CD14-positive monocyte (primary cell): ENCODE data around the gene CLDND2. TPM values are rescaled to one million over a fixed set of nuclear protein-coding genes. Genes with fewer than 3 reads are reported as not detected.

ENCODE experiments used
- DNase-seq, 3 donors: peaks; one replicate each; pipeline ENCODE4 v3.0.0-alpha.2; 2011 to 2022
- H2AFZ ChIP-seq: 2 replicates; pipeline ENCODE4 v1.6.0; 2012; ENCODE audit warnings: mild to moderate bottlenecking, low read depth, low read length, inconsistent platforms; ENCODE audit not compliant: insufficient read depth, poor library complexity, severe bottlenecking
- H3K27ac ChIP-seq, 2 donors: 1 replicate in 1 of 2; 2 replicates in 1 of 2; pipeline ENCODE4 v1.5.1; 2012 to 2013; ENCODE audit warnings: low read length in 2 of 2, control low read depth in 1 of 2, inconsistent platforms in 1 of 2, low read depth in 1 of 2, mild to moderate bottlenecking in 1 of 2
- H3K27me3 ChIP-seq, 2 donors: one replicate each; pipeline versions ENCODE4 v1.6.0 to v1.6.1; 2011 to 2013; ENCODE audit warnings: low read length in 2 of 2; ENCODE audit not compliant: control insufficient read depth in 2 of 2, insufficient read depth in 2 of 2
- H3K36me3 ChIP-seq, 2 donors: replicated peaks in 1 of 2; 1 replicate in 1 of 2; 2 replicates in 1 of 2; pipeline versions ENCODE4 v1.5.1 to v1.6.1; 2012 to 2013; ENCODE audit warnings: low read length in 2 of 2, control low read depth in 1 of 2, inconsistent platforms in 1 of 2, mild to moderate bottlenecking in 1 of 2; ENCODE audit not compliant: insufficient read depth in 2 of 2, control insufficient read depth in 1 of 2
- H3K4me1 ChIP-seq, 2 donors: 1 replicate in 1 of 2; 2 replicates in 1 of 2; pipeline versions ENCODE4 v1.5.1 to v1.6.1; 2012 to 2013; ENCODE audit warnings: low read length in 2 of 2, control low read depth in 1 of 2, inconsistent platforms in 1 of 2, mild to moderate bottlenecking in 1 of 2, moderate library complexity in 1 of 2; ENCODE audit not compliant: insufficient read depth in 2 of 2, control insufficient read depth in 1 of 2
- H3K4me2 ChIP-seq: replicated peaks from 2 replicates; pipeline ENCODE3; 2012; ENCODE audit warnings: low read length, moderate library complexity, mild to moderate bottlenecking; ENCODE audit not compliant: poor library complexity, severe bottlenecking; ENCODE audit errors: extremely low read depth
- H3K4me3 ChIP-seq, 3 experiments: fragments of 200-600 bp in 1 of 3; sonication (generic) in 1 of 3; replicated peaks in 1 of 3; 1 replicate in 2 of 3; 2 replicates in 1 of 3; pipeline ENCODE4 v1.5.1; 2011 to 2013; ENCODE audit warnings: low read length in 3 of 3, mild to moderate bottlenecking in 3 of 3, control low read depth in 2 of 3, low read depth in 2 of 3, inconsistent platforms in 1 of 3, moderate library complexity in 1 of 3
- H3K79me2 ChIP-seq: 2 replicates; pipeline ENCODE4 v1.6.0; 2012; ENCODE audit warnings: mild to moderate bottlenecking, control low read depth, inconsistent platforms, low read length, moderate library complexity; ENCODE audit not compliant: insufficient read depth
- H3K9ac ChIP-seq: 2 replicates; pipeline ENCODE4 v1.6.0; 2017; ENCODE audit warnings: low read length, mild to moderate bottlenecking; ENCODE audit not compliant: insufficient read depth, poor library complexity, severe bottlenecking
- H3K9me3 ChIP-seq, 2 donors: replicated peaks in 1 of 2; 1 replicate in 1 of 2; 2 replicates in 1 of 2; pipeline versions ENCODE4 v1.5.1 to v1.6.1; 2012 to 2013; ENCODE audit warnings: low read length in 2 of 2, control low read depth in 1 of 2; ENCODE audit not compliant: control insufficient read depth in 1 of 2, insufficient read depth in 1 of 2
- H4K20me1 ChIP-seq: 2 replicates; pipeline ENCODE4 v1.6.0; 2012; ENCODE audit warnings: mild to moderate bottlenecking, low read length, control low read depth, moderate library complexity; ENCODE audit not compliant: insufficient read depth
- H3K27ac Mint-ChIP-seq, 7 donors: one replicate each; pipeline ENCODE4 v1.8.0; 2020; ENCODE audit warnings: mild to moderate bottlenecking in 7 of 7, mixed read lengths in 7 of 7, moderate library complexity in 6 of 7, inconsistent platforms in 2 of 7
- H3K27me3 Mint-ChIP-seq, 3 donors: one replicate each; pipeline ENCODE4 v1.8.0; 2021 to 2022; ENCODE audit warnings: low read depth in 3 of 3, mild to moderate bottlenecking in 3 of 3, mixed read lengths in 3 of 3, moderate library complexity in 3 of 3, inconsistent platforms in 1 of 3
- H3K36me3 Mint-ChIP-seq, 2 donors: one replicate each; pipeline ENCODE4 v1.8.0; 2020; ENCODE audit warnings: mixed read lengths in 2 of 2, inconsistent platforms in 1 of 2, mild to moderate bottlenecking in 1 of 2
- H3K4me1 Mint-ChIP-seq: one replicate; pipeline ENCODE4 v1.8.0; 2020; ENCODE audit warnings: mild to moderate bottlenecking, mixed read lengths
- H3K4me3 Mint-ChIP-seq, 2 donors: one replicate each; pipeline ENCODE4 v1.8.0; 2020; ENCODE audit warnings: mild to moderate bottlenecking in 2 of 2, mixed read lengths in 2 of 2, moderate library complexity in 1 of 2
- H3K9me3 Mint-ChIP-seq, 7 donors: one replicate each; pipeline ENCODE4 v1.8.0; 2020 to 2022; ENCODE audit warnings: mixed read lengths in 7 of 7, mild to moderate bottlenecking in 6 of 7, moderate library complexity in 6 of 7, inconsistent platforms in 2 of 7
- WGBS: methylation state at CpG from one replicate; pipeline ENCODE4 v1.1.5; 2013; ENCODE audit warnings: missing lambda C conversion rate; ENCODE audit not compliant: insufficient coverage; 5-methylcytosine and 5-hydroxymethylcytosine counted together
- intact Hi-C, 2 donors: fragments of 100-400 bp; cut with micrococcal nuclease; formaldehyde crosslinking; loops; one replicate each; pipeline versions ENCODE4 v1.15.0 to v1.15.1; 2023
- polyA plus RNA-seq, 3 donors: library from polyadenylated mRNA; depleted of rRNA in 1 of 3; unstranded in 2 of 3; stranded (reverse) in 1 of 3; fragments of 300-500 nt in 2 of 3; fragments of >200 nt in 1 of 3; fragmentation: Illumina TruSeq in 2 of 3; gene quantifications; 1 replicate in 2 of 3; 2 replicates in 1 of 3; pipeline ENCODE4 v1.2.3, GENCODE V29; 2012 to 2021
- TF ChIP-seq, protein P1 (sequence below): fragments of 200-600 bp; IDR thresholded peaks from one replicate; pipeline ENCODE4 v1.8.0; 2022; ENCODE audit warnings: antibody characterized with exemption, mild to moderate bottlenecking

The CLDND2 gene
- polyA plus RNA-seq, 3 donors: 0.08 TPM; not detected in 2

DNA sequence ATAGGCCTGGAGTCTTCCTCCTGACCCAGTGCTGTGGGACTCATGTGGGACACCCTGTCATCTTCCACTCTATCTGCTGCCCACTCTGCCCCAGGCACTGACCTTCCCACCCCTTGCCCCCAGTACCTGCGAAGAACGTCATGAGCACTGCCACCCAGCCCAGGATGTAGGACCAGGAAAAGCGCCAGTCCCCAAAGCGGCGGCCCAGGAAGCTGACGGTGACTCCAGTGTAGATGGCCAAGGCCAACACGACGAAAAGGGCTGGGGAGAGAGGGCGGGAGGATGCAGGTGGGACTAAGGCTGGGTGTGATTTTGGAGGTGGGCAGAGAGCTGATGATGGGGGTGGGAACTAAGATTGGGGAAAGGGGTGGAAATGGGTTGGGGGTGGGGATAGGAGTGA, 11.6 kb upstream of the CLDND2 start:
- H3K9me3 ChIP-seq: peaks cover 7 to 10% of the 10 kb centered on the region in 2 donors
- Mint-ChIP-seq H3K4me1 (peaks cover 20% of the 10 kb centered on the region), H3K36me3 (peaks cover 0 to under 1% of the 10 kb centered on the region in 2 donors), H3K27ac (peak overlapping the region in 2 of 7 donors; percentile 9 to 48), H3K4me3 (no peak overlapping the region), H3K9me3 (peaks cover 3 to 11% (median 8%) of the 10 kb centered on the region in 7 donors), H3K27me3 (peaks cover 0 to 2% (median 0%) of the 10 kb centered on the region in 3 donors)
- DNase-seq: no peak
- no peaks in the 10 kb centered on the region for H4K20me1 ChIP-seq
- H3K27me3 ChIP-seq: no peaks in the 10 kb centered on the region
- no peak overlapping the region for H3K4me2 ChIP-seq
- no peak overlapping the region for H2AFZ ChIP-seq
- intact Hi-C loops: no loop called here
- no peak overlapping the region for H3K27ac ChIP-seq
- TF ChIP-seq, protein P1, sequence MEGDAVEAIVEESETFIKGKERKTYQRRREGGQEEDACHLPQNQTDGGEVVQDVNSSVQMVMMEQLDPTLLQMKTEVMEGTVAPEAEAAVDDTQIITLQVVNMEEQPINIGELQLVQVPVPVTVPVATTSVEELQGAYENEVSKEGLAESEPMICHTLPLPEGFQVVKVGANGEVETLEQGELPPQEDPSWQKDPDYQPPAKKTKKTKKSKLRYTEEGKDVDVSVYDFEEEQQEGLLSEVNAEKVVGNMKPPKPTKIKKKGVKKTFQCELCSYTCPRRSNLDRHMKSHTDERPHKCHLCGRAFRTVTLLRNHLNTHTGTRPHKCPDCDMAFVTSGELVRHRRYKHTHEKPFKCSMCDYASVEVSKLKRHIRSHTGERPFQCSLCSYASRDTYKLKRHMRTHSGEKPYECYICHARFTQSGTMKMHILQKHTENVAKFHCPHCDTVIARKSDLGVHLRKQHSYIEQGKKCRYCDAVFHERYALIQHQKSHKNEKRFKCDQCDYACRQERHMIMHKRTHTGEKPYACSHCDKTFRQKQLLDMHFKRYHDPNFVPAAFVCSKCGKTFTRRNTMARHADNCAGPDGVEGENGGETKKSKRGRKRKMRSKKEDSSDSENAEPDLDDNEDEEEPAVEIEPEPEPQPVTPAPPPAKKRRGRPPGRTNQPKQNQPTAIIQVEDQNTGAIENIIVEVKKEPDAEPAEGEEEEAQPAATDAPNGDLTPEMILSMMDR: no peak
- H3K36me3 ChIP-seq: no peaks in the 10 kb centered on the region
- 98% methylated on average over 9 of the region's 9 CpGs for WGBS
- no peak overlapping the region for H3K4me3 ChIP-seq
- H3K79me2 ChIP-seq: no peaks in the 10 kb centered on the region
- H3K4me1 ChIP-seq: peaks cover 6 to 7% of the 10 kb centered on the region in 2 donors
- H3K9ac ChIP-seq: no peak overlapping the region

DNA sequence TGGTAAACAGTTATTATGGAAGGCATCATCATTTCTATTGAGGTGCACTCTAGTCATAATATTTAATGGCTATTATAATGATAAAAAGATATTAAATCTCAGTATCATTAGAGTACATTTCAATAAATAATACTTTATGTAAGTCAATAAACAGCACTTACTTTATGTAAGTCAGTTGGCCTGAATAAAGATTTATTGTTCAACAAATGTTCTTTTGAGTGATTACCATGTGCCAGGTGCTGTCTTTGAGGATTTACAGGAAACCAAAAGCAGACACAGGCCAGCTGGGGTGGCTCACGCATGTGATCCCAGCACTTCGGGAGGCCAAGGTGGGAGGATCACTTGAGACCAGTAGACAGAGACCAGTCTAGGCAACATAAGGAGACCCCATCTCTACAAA, 8.6 kb upstream of the CLDND2 start:
- 80% methylated on average over 1 of the region's 2 CpGs for WGBS
- no peaks in the 10 kb centered on the region for H3K27me3 ChIP-seq
- no peak overlapping the region for H3K4me3 Mint-ChIP-seq
- H3K9me3 Mint-ChIP-seq: peaks cover 2 to 11% (median 8%) of the 10 kb centered on the region in 7 donors
- no peak overlapping the region for H2AFZ ChIP-seq
- no peak overlapping the region for H3K27ac Mint-ChIP-seq
- no peaks in the 10 kb centered on the region for H3K36me3 ChIP-seq
- H3K4me3 ChIP-seq: no peak overlapping the region
- H3K27ac ChIP-seq: no peak overlapping the region
- TF ChIP-seq, protein P1: no peak
- peaks cover 20 to 27% of the 10 kb centered on the region in 2 donors for H3K4me1 ChIP-seq
- DNase-seq: no peak
- peaks cover 0 to 1% of the 10 kb centered on the region in 2 donors for H3K36me3 Mint-ChIP-seq
- H3K27me3 Mint-ChIP-seq: peaks cover 0 to 2% (median 0%) of the 10 kb centered on the region in 3 donors
- no peak overlapping the region for H3K9ac ChIP-seq
- H3K4me2 ChIP-seq: no peak overlapping the region
- peaks cover 1% of the 10 kb centered on the region for H3K79me2 ChIP-seq
- intact Hi-C loops: no loop called here
- peaks cover 45% of the 10 kb centered on the region for H3K4me1 Mint-ChIP-seq
- peaks cover 7 to 10% of the 10 kb centered on the region in 2 donors for H3K9me3 ChIP-seq
- H4K20me1 ChIP-seq: no peaks in the 10 kb centered on the region
